ENCODE results near the gene KLHDC4. TPM values are rescaled to one million over a fixed set of nuclear protein-coding genes. Genes with fewer than 3 reads are reported as not detected.

Gene KLHDC4
- total RNA-seq, 1 experiment from 2014 or later, result 76.2 TPM

GRCh38 chr16:87809150-87809902 lies 43.5 kb upstream of the KLHDC4 start:
- Histone ChIP-seq H3K9me3 (ENCODE audit: control insufficient read depth, low read depth, low read length) (no peaks in the 10 kb centered on the region), H3K27ac (ENCODE audit: insufficient read length, low read depth, low read length) (no peak overlapping the region), H2BK120ac (ENCODE audit: low read depth, low read length, poor library complexity, severe bottlenecking) (no peak overlapping the region), H2BK20ac (ENCODE audit: low read depth, low read length, poor library complexity, severe bottlenecking) (no peak overlapping the region), H2AFZ (ENCODE audit: low read length) (no peak overlapping the region), H3K79me1 (ENCODE audit: insufficient read depth, low read depth, low read length, poor library complexity, severe bottlenecking) (no peaks in the 10 kb centered on the region), H3K14ac (ENCODE audit: insufficient read depth, low read length) (no peak overlapping the region), H3K9ac (ENCODE audit: extremely low read depth, insufficient read length, low read length) (no peak overlapping the region), H4K91ac (ENCODE audit: insufficient read length, low read depth, low read length) (no peak overlapping the region), H3K23me2 (ENCODE audit: insufficient read length, low read depth, low read length, poor library complexity, severe bottlenecking) (no peaks in the 10 kb centered on the region), H2AK5ac (ENCODE audit: insufficient read length, low read length) (no peak overlapping the region), H2BK5ac (ENCODE audit: insufficient read length, low read length) (no peak overlapping the region), H3K79me2 (ENCODE audit: insufficient read depth, low read length) (no peaks in the 10 kb centered on the region), H4K8ac (replicated peaks; ENCODE audit: insufficient read length, low read depth, low read length) (no peak overlapping the region), H2BK15ac (ENCODE audit: low read depth, low read length) (no peak overlapping the region), H2BK12ac (ENCODE audit: insufficient read length, low read depth, low read length) (no peak overlapping the region), H3T11ph (ENCODE audit: low read length) (no peak overlapping the region), H4K5ac (ENCODE audit: insufficient read length, low read depth, low read length) (no peak overlapping the region), H3K18ac (ENCODE audit: insufficient read length, low read depth, low read length) (no peak overlapping the region), H3K23ac (ENCODE audit: insufficient read length, low read depth, low read length) (no peak overlapping the region), H3K27me3 (ENCODE audit: insufficient read depth, low read length) (no peaks in the 10 kb centered on the region), H3K4me1 (ENCODE audit: insufficient read depth, low read length) (no peaks in the 10 kb centered on the region), H3K56ac (ENCODE audit: insufficient read length, low read depth, low read length) (no peak overlapping the region), H4K20me1 (ENCODE audit: control insufficient read depth, insufficient read depth, insufficient read length) (no peaks in the 10 kb centered on the region), H3K4me2 (ENCODE audit: insufficient read depth, insufficient read length, low read length) (no peak overlapping the region), H3K4ac (ENCODE audit: low read depth, low read length) (no peak overlapping the region)
- Mint-ChIP-seq H3K4me1 (peaks cover 13 to 25% of the 10 kb centered on the region in 2 experiments), H3K27me3 (ENCODE audit: low read depth) (peaks cover 7% of the 10 kb centered on the region), H3K36me3 (ENCODE audit: insufficient read depth in 1 of 3, low read depth in 3 of 3) (no peaks in the 10 kb centered on the region), H3K4me3 (no peak overlapping the region; a peak in 1 of 5 replicates), H3K9me3 (no peaks in the 10 kb centered on the region), H3K27ac (no peak overlapping the region; a peak in 1 of 7 replicates)
- no peak for DNase-seq
- WGBS (ENCODE audit: extremely low coverage, insufficient read length, low lambda C conversion rate), result no CpG with 5 or more reads among the region's 15 CpGs
- no peak for TF ChIP-seq CTCF (conservative IDR thresholded peaks at IDR 0.05)

All from H9 (cell line).